Renal pelvis (tissue), 3 donors: Measurements from ENCODE around the gene OR2L13. TPM values are rescaled to one million over a fixed set of nuclear protein-coding genes. Genes with fewer than 3 reads are reported as not detected.

Experiments
- polyA plus RNA-seq, 3 donors: library from polyadenylated mRNA; unstranded; fragments of 120-200 nt; gene quantifications; one replicate each; pipeline ENCODE4 v1.2.1, GENCODE V29; 2013; ENCODE audit not compliant: insufficient read length in 3 of 3

Gene OR2L13
- polyA plus RNA-seq, 3 donors, result not detected

Other genes starting within 250 kb of the OR2L13 start
- 1 to 10 TPM in 2 of 3 donors, under 1 TPM in 1; 0.75 to 1.9 (median 1.1) TPM for gene TRIM58, start 238.0 kb upstream of the OR2L13 start, polyA plus RNA-seq
- gene OR2W3, start 199.6 kb upstream of the OR2L13 start, polyA plus RNA-seq, result under 1 TPM; 0.20 to 0.55 (median 0.24) TPM
- gene OR2T8, start 174.9 kb upstream of the OR2L13 start, polyA plus RNA-seq, result not detected
- not detected for gene OR2AJ1, start 170.3 kb upstream of the OR2L13 start, polyA plus RNA-seq
- gene OR2L8, start 146.3 kb upstream of the OR2L13 start, polyA plus RNA-seq, result not detected
- not detected for gene OR2AK2, start 130.0 kb upstream of the OR2L13 start, polyA plus RNA-seq
- gene OR2L5, start 81.5 kb upstream of the OR2L13 start, polyA plus RNA-seq, result not detected
- under 1 TPM; 0.06 to 0.12 (median 0.10) TPM for gene OR2L2, start 65.1 kb upstream of the OR2L13 start, polyA plus RNA-seq
- gene OR2L3, start 48.3 kb upstream of the OR2L13 start, polyA plus RNA-seq, result not detected
- not detected for gene OR2M5, start 50.0 kb downstream of the OR2L13 start, polyA plus RNA-seq
- gene OR2M2, start 79.6 kb downstream of the OR2L13 start, polyA plus RNA-seq, result not detected
- gene OR2M3, start 102.1 kb downstream of the OR2L13 start, polyA plus RNA-seq, result under 1 TPM; 0.03 to 0.04 (median 0.03) TPM
- gene OR2M4, start 136.2 kb downstream of the OR2L13 start, polyA plus RNA-seq, result under 1 TPM; 0.03 to 0.12 (median 0.08) TPM
- gene OR2T33, start 182.8 kb downstream of the OR2L13 start, polyA plus RNA-seq, result not detected
- under 1 TPM; 0.03 to 0.09 (median 0.09) TPM for gene OR2T12, start 208.2 kb downstream of the OR2L13 start, polyA plus RNA-seq
- not detected for gene OR2M7, start 229.4 kb downstream of the OR2L13 start, polyA plus RNA-seq